Measurements from ENCODE around the gene MPEG1. TPM values are rescaled to one million over a fixed set of nuclear protein-coding genes. Genes with fewer than 3 reads are reported as not detected.

MPEG1 gene
- total and polyA plus RNA-seq, 2 donors (not counting 1 experiment from before 2014, with no cell fraction given) = not detected

DNA sequence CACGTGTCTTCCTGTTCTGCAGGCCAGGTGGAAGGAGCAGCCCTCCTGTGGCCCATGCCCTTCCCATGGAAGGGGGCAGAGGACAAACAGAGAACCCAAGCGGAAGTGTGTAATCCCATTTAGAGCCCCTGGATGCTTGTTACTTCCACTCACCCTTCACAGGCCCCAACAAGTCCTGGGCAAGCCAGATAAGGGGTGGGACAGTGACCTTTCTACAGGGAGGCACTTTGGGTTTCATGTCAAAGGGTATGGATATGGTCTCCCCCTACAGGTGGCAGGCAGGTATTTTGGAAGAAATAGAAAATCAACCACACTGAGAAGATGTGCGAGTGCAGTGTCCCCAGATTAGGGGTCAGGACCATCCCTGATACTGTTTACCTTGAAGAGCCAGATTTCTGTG, 11.4 kb downstream of the MPEG1 start:
- TF ChIP-seq EZH2 (IDR thresholded peaks at IDR 0.05; ENCODE audit: low read length, missing control alignments) (no peak), CTCF (conservative IDR thresholded peaks at IDR 0.05 in 1 of 2, IDR thresholded peaks at IDR 0.05 in 1 of 2; ENCODE audit: low read depth in 1 of 2, low read length in 2 of 2) (peak in 1 of 2 donors; percentile 26)
- Histone ChIP-seq H3K9ac (ENCODE audit: insufficient read depth, low read length) (no peak overlapping the region), H3K79me2 (ENCODE audit: control insufficient read depth, insufficient read depth, low read length) (no peaks in the 10 kb centered on the region), H4K20me1 (ENCODE audit: control insufficient read depth, extremely low read depth, insufficient read depth, low read length) (no peaks in the 10 kb centered on the region), H3K27ac (ENCODE audit: insufficient read depth, low read length) (no peak overlapping the region), H3K9me3 (ENCODE audit: control insufficient read depth, insufficient read depth, low read depth, low read length) (no peaks in the 10 kb centered on the region), H3K4me3 (replicated peaks in 1 of 4; ENCODE audit: control extremely low read depth in 1 of 4, insufficient read depth in 1 of 4, low read depth in 3 of 4, low read length in 4 of 4) (no peak overlapping the region), H2AFZ (ENCODE audit: low read length) (no peak overlapping the region), H3K27me3 (ENCODE audit: control insufficient read depth, insufficient read depth, low read length) (no peaks in the 10 kb centered on the region), H3K36me3 (ENCODE audit: control insufficient read depth, insufficient read depth, low read length) (no peaks in the 10 kb centered on the region), H3K4me2 (ENCODE audit: extremely low read depth, insufficient read depth, low read length) (no peak overlapping the region), H3K4me1 (ENCODE audit: control insufficient read depth, extremely low read depth, insufficient read depth, low read length) (peaks cover 11% of the 10 kb centered on the region)
- DNase-seq (ENCODE audit: low read depth in 2 of 2) = no peak

DNA sequence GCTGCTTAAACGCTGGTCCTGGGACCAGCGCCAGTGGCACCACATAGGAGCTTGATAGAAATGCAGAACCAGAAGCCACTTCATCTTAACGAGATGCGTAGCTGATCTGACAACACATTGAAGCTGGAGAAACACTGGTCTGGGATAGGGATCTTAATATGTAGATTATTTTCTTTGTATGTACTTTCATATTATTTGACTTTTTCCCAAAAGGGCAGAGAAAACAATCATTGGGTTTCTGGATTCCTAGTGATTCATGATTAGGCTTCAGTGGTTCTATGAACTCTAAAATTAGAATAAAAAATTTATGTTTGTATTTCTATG, 12.3 kb downstream of the MPEG1 start:
- no peak for DNase-seq (ENCODE audit: low read depth in 2 of 2)
- no peak overlapping the region for H3K9ac ChIP-seq (ENCODE audit: insufficient read depth, low read length)
- H3K27ac ChIP-seq (ENCODE audit: insufficient read depth, low read length) = no peak overlapping the region
- no peaks in the 10 kb centered on the region for H3K27me3 ChIP-seq (ENCODE audit: control insufficient read depth, insufficient read depth, low read length)
- no peaks in the 10 kb centered on the region for H3K9me3 ChIP-seq (ENCODE audit: control insufficient read depth, insufficient read depth, low read depth, low read length)
- no peaks in the 10 kb centered on the region for H4K20me1 ChIP-seq (ENCODE audit: control insufficient read depth, extremely low read depth, insufficient read depth, low read length)
- peaks cover 11% of the 10 kb centered on the region for H3K4me1 ChIP-seq (ENCODE audit: control insufficient read depth, extremely low read depth, insufficient read depth, low read length)
- H3K4me2 ChIP-seq (ENCODE audit: extremely low read depth, insufficient read depth, low read length) = no peak overlapping the region
- no peaks in the 10 kb centered on the region for H3K36me3 ChIP-seq (ENCODE audit: control insufficient read depth, insufficient read depth, low read length)
- no peaks in the 10 kb centered on the region for H3K79me2 ChIP-seq (ENCODE audit: control insufficient read depth, insufficient read depth, low read length)
- no peak overlapping the region for H3K4me3 ChIP-seq (replicated peaks in 1 of 4; ENCODE audit: control extremely low read depth in 1 of 4, insufficient read depth in 1 of 4, low read depth in 3 of 4, low read length in 4 of 4)
- no peak for TF ChIP-seq CTCF (conservative IDR thresholded peaks at IDR 0.05 in 1 of 2, IDR thresholded peaks at IDR 0.05 in 1 of 2; ENCODE audit: low read depth in 1 of 2, low read length in 2 of 2)
- TF ChIP-seq EZH2 (IDR thresholded peaks at IDR 0.05; ENCODE audit: low read length, missing control alignments) = no peak
- H2AFZ ChIP-seq (ENCODE audit: low read length) = no peak overlapping the region

- Histone ChIP-seq H3K36me3 (ENCODE audit: control insufficient read depth, insufficient read depth, low read length) (no peaks in the 10 kb centered on the region), H2AFZ (ENCODE audit: low read length) (no peak overlapping the region), H4K20me1 (ENCODE audit: control insufficient read depth, extremely low read depth, insufficient read depth, low read length) (no peaks in the 10 kb centered on the region), H3K9ac (ENCODE audit: insufficient read depth, low read length) (no peak overlapping the region), H3K4me2 (ENCODE audit: extremely low read depth, insufficient read depth, low read length) (no peak overlapping the region), H3K27ac (ENCODE audit: insufficient read depth, low read length) (no peak overlapping the region), H3K9me3 (ENCODE audit: control insufficient read depth, insufficient read depth, low read depth, low read length) (no peaks in the 10 kb centered on the region), H3K4me3 (replicated peaks in 1 of 4; ENCODE audit: control extremely low read depth in 1 of 4, insufficient read depth in 1 of 4, low read depth in 3 of 4, low read length in 4 of 4) (no peak overlapping the region), H3K4me1 (ENCODE audit: control insufficient read depth, extremely low read depth, insufficient read depth, low read length) (peaks cover 6% of the 10 kb centered on the region), H3K27me3 (ENCODE audit: control insufficient read depth, insufficient read depth, low read length) (no peaks in the 10 kb centered on the region), H3K79me2 (ENCODE audit: control insufficient read depth, insufficient read depth, low read length) (no peaks in the 10 kb centered on the region)
- no peak for DNase-seq (ENCODE audit: low read depth in 2 of 2)
- TF ChIP-seq EZH2 (IDR thresholded peaks at IDR 0.05; ENCODE audit: low read length, missing control alignments) (no peak), CTCF (conservative IDR thresholded peaks at IDR 0.05 in 1 of 2, IDR thresholded peaks at IDR 0.05 in 1 of 2; ENCODE audit: low read depth in 1 of 2, low read length in 2 of 2) (no peak)
Measured at GRCh38 chr11:59199546-59200422, 12.9 kb downstream of the MPEG1 start.

Data from fibroblast of lung (primary cell).